SKM-1 (cell line): ENCODE data around the gene CHCHD3.

Source experiments
- DNase-seq: peaks from one replicate; lab custom pipeline; 2025; ENCODE audit not compliant: unreplicated experiment; lab: John Stamatoyannopoulos, UW

Gene CHCHD3

GRCh38 chr7:132755538-132756483 lies 326.1 kb downstream of the CHCHD3 start:
- no peak for DNase-seq

GRCh38 chr7:132752431-132752830 lies 329.5 kb downstream of the CHCHD3 start:
- DNase-seq, result no peak

GRCh38 chr7:132751244-132751647 lies 330.6 kb downstream of the CHCHD3 start:
- DNase-seq, result no peak

- no peak for DNase-seq
Measured at GRCh38 chr7:132750530-132751217, 331.2 kb downstream of the CHCHD3 start.

GRCh38 chr7:132750096-132750495 lies 331.8 kb downstream of the CHCHD3 start:
- no peak for DNase-seq

GRCh38 chr7:132745510-132745909 lies 336.4 kb downstream of the CHCHD3 start:
- DNase-seq, result no peak

GRCh38 chr7:132743974-132744373 lies 337.9 kb downstream of the CHCHD3 start:
- DNase-seq, result no peak

GRCh38 chr7:132742189-132742612 lies 339.7 kb downstream of the CHCHD3 start:
- no peak for DNase-seq

GRCh38 chr7:132740176-132740575 lies 341.7 kb downstream of the CHCHD3 start:
- no peak for DNase-seq

GRCh38 chr7:132739271-132739955 lies 342.5 kb downstream of the CHCHD3 start:
- no peak for DNase-seq

- DNase-seq, result no peak
Measured at GRCh38 chr7:132738254-132738653, 343.6 kb downstream of the CHCHD3 start.

GRCh38 chr7:132735476-132735875 lies 346.4 kb downstream of the CHCHD3 start:
- DNase-seq, result no peak
